Measurements from ENCODE around the gene TMEM109.

DNA sequence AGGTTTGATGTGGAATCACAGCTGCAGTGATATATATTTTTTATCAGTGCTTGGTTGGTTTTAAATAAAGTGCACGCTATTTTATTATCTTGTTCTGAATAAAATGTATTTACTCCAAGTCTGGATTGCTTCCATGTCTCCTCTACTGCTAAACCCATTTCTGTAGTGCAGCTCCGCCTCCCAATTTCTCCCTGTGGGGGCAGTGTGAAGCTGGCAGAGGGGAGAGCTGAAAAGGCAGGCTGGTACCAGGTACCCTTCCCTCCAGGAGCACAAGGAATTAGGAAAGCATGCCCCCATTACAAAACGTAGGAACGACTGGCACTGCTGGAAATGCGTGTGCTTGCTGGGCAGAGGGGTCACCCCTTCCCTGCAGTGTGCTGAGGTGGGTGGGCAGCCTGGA lies 9.4 kb downstream of the TMEM109 start:
- TF ChIP-seq MXI1 (conservative IDR thresholded peaks at IDR 0.05; ENCODE audit: poor library complexity, severe bottlenecking), result no peak
- TF ChIP-seq SMC3 (conservative IDR thresholded peaks at IDR 0.05; ENCODE audit: poor library complexity), result no peak
- TF ChIP-seq, protein P1, sequence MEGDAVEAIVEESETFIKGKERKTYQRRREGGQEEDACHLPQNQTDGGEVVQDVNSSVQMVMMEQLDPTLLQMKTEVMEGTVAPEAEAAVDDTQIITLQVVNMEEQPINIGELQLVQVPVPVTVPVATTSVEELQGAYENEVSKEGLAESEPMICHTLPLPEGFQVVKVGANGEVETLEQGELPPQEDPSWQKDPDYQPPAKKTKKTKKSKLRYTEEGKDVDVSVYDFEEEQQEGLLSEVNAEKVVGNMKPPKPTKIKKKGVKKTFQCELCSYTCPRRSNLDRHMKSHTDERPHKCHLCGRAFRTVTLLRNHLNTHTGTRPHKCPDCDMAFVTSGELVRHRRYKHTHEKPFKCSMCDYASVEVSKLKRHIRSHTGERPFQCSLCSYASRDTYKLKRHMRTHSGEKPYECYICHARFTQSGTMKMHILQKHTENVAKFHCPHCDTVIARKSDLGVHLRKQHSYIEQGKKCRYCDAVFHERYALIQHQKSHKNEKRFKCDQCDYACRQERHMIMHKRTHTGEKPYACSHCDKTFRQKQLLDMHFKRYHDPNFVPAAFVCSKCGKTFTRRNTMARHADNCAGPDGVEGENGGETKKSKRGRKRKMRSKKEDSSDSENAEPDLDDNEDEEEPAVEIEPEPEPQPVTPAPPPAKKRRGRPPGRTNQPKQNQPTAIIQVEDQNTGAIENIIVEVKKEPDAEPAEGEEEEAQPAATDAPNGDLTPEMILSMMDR (IDR thresholded peaks at IDR 0.05; ENCODE audit: poor library complexity, severe bottlenecking), result no peak
- no peak for TF ChIP-seq EZH2 (IDR thresholded peaks at IDR 0.05; ENCODE audit: borderline replicate concordance, insufficient read depth, low read length, poor library complexity, severe bottlenecking)
- no peak for TF ChIP-seq POLR2AphosphoS5 (IDR thresholded peaks at IDR 0.05)
- TF ChIP-seq EP300 (conservative IDR thresholded peaks at IDR 0.05; ENCODE audit: poor library complexity, severe bottlenecking), result no peak
- TF ChIP-seq, protein P2, sequence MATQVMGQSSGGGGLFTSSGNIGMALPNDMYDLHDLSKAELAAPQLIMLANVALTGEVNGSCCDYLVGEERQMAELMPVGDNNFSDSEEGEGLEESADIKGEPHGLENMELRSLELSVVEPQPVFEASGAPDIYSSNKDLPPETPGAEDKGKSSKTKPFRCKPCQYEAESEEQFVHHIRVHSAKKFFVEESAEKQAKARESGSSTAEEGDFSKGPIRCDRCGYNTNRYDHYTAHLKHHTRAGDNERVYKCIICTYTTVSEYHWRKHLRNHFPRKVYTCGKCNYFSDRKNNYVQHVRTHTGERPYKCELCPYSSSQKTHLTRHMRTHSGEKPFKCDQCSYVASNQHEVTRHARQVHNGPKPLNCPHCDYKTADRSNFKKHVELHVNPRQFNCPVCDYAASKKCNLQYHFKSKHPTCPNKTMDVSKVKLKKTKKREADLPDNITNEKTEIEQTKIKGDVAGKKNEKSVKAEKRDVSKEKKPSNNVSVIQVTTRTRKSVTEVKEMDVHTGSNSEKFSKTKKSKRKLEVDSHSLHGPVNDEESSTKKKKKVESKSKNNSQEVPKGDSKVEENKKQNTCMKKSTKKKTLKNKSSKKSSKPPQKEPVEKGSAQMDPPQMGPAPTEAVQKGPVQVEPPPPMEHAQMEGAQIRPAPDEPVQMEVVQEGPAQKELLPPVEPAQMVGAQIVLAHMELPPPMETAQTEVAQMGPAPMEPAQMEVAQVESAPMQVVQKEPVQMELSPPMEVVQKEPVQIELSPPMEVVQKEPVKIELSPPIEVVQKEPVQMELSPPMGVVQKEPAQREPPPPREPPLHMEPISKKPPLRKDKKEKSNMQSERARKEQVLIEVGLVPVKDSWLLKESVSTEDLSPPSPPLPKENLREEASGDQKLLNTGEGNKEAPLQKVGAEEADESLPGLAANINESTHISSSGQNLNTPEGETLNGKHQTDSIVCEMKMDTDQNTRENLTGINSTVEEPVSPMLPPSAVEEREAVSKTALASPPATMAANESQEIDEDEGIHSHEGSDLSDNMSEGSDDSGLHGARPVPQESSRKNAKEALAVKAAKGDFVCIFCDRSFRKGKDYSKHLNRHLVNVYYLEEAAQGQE (IDR thresholded peaks at IDR 0.05; ENCODE audit: borderline replicate concordance), result no peak

All from neural cell (in vitro differentiated cells).